Measurements from ENCODE around the gene USO1.
"Not testable (repeated sequence)": the region's sequence is repeated elsewhere in the genome, so short reads cannot be mapped to it uniquely, and the experiment has no call there.

The USO1 gene

DNA sequence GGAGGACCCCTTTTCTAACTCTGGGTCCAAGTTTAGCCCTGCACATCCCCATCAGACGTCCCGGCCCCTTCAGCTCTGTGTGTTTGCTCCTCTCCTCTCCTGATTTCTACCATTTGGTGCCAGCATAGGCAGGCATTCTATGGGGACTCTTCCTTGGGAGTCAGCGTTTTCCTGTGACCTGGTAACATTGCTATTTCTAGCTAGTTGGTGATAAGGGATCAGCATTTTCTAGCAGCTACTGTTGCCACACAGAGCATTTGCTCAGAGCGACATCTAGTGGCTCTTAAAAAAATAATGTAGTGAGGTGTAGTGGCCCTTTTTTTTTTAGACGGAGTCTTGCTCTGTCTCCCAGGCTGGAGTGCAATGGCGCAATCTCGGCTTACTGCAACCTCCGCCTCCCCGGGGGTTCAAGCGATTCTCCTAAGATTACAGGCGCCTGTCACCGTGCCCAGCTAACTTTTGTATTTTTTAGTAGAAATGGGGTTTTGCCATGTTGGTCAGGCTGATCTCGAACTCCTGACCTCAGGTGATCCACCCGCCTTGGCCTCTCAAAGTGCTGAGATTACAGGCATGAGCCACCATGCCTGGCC, 123.9 kb downstream of the USO1 start:
- DNase-seq = not testable (repeated sequence)

DNA sequence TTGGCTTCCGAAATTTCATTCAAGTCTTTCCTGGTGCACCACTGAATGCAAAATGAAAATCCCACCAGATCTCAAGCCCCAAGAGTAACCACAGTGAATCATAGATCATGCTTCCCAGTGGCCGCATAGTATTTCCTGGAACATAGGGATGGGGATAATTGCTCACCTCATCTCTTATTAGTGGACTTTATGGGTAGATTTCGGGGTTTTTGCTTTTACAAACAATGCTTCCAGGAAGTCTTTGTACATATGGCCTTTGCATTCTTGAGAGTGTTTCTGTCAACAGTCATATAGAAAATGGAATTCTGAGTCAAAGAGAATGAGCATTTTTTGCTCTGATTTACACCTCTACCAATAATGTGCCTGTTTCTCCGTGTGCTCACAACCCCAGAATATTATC, 124.5 kb downstream of the USO1 start:
- no peak for DNase-seq

- DNase-seq = no peak
Observed at GRCh38 chr4:75849461-75849860, 125.1 kb downstream of the USO1 start.

GRCh38 chr4:75858721-75859120, 134.3 kb downstream of the USO1 start:
- DNase-seq = no peak

DNA sequence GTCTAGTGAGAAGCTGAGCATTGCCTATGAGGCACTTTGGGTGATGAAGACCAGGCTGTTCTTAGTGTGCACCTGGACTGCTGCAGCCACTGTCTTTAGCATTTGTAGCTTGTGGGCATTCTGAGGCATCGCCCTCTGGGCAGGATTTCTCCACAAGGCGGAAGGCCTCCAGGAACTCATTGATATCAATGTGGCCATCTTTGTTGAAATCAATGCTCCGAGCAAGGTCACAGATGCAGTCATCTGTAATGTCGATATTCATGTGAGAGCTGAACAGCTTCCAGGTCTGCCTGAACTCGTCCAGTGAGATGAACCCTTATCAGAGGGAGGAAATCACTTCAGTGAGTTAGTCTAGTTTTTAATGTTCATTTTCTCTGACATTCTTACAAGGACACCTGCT, 136.2 kb downstream of the USO1 start:
- DNase-seq = no peak

Data from left hindlimb (tissue), 1 donor.